A673 (cell line): ENCODE measurements around the gene KIF26A. TPM values are rescaled to one million over a fixed set of nuclear protein-coding genes. Genes with fewer than 3 reads are reported as not detected.

ENCODE experiments used
- BruUV-seq: library from RNA; stranded (reverse); fragments of 400-500 nt; replicated peaks from 2 replicates; lab custom pipeline; 2021; lab: Mats Ljungman, UMichigan
- CTCF ChIA-PET: fragments of 300-600 bp; sonication (Branson Sonifier 250); formaldehyde crosslinking; loops from one replicate; lab custom pipeline; 2022; ENCODE audit warnings: antibody characterized with exemption; lab: Charles Lee
- POLR2A ChIA-PET: fragments of 300-600 bp; sonication (Branson Sonifier 250); formaldehyde crosslinking; loops from one replicate; lab custom pipeline; 2022; ENCODE audit warnings: antibody characterized with exemption; ENCODE audit not compliant: low non-redundant PET; lab: Charles Lee
- DNase-seq: peaks from one replicate; pipeline ENCODE4 v3.0.0-alpha.2; 2015; ENCODE audit warnings: low spot score
- H3K27ac ChIP-seq: fragments of 200-600 bp; sonication (generic); 2 replicates; pipeline ENCODE4 v1.5.1; 2016; ENCODE audit warnings: mixed run types, low read depth, mild to moderate bottlenecking, mixed read lengths, antibody characterized with exemption, low read length; ENCODE audit not compliant: poor library complexity, severe bottlenecking
- H3K27me3 ChIP-seq: fragments of 200-600 bp; sonication (generic); replicated peaks from 2 replicates; pipeline ENCODE4 v1.6.1; 2017; ENCODE audit warnings: mixed run types, low read depth, mild to moderate bottlenecking, mixed read lengths, antibody characterized with exemption, low read length; ENCODE audit not compliant: insufficient read depth, poor library complexity
- H3K36me3 ChIP-seq: fragments of 200-600 bp; sonication (generic); 2 replicates; pipeline ENCODE4 v1.6.1; 2016; ENCODE audit warnings: mixed run types, mild to moderate bottlenecking, mixed read lengths, antibody characterized with exemption, low read length; ENCODE audit not compliant: insufficient read depth, poor library complexity, severe bottlenecking
- H3K4me1 ChIP-seq: fragments of 200-600 bp; sonication (generic); 2 replicates; pipeline ENCODE4 v1.6.1; 2017; ENCODE audit warnings: mixed run types, mild to moderate bottlenecking, mixed read lengths, antibody characterized with exemption, low read length; ENCODE audit not compliant: insufficient read depth, poor library complexity, severe bottlenecking
- H3K4me3 ChIP-seq: fragments of 200-600 bp; sonication (generic); 2 replicates; pipeline ENCODE4 v1.5.1; 2016; ENCODE audit warnings: low read depth, mixed run types, mild to moderate bottlenecking, mixed read lengths, low read length; ENCODE audit not compliant: poor library complexity, severe bottlenecking
- H3K9me3 ChIP-seq: fragments of 200-600 bp; sonication (generic); 2 replicates; pipeline ENCODE4 v1.6.1; 2016; ENCODE audit warnings: mixed run types, low read depth, mild to moderate bottlenecking, mixed read lengths, antibody characterized with exemption, low read length; ENCODE audit not compliant: poor library complexity, severe bottlenecking
- CTCF ChIP-seq: fragments of 300-800, 200-600 bp; sonication (generic); conservative IDR thresholded peaks from 2 replicates; pipeline ENCODE4 v1.5.1; 2017; ENCODE audit warnings: low read depth, mild to moderate bottlenecking, antibody characterized with exemption, low read length, moderate library complexity, mixed read lengths
- EZH2 ChIP-seq: fragments of 200-600 bp; sonication (generic); IDR thresholded peaks from 2 replicates; pipeline ENCODE4 v1.6.1; 2017; ENCODE audit warnings: borderline replicate concordance, low read depth, mild to moderate bottlenecking, mixed read lengths, antibody characterized with exemption, low read length; ENCODE audit not compliant: poor library complexity, severe bottlenecking
- intact Hi-C: fragments of 100-400 bp; cut with micrococcal nuclease; formaldehyde crosslinking; loops from one replicate; pipeline ENCODE4 v1.10.0; 2022; ENCODE audit not compliant: unreplicated experiment
- total RNA-seq: library from RNA; stranded (reverse); gene quantifications from 2 replicates; pipeline ENCODE4 v1.2.3, GENCODE V29; 2021

Gene KIF26A
- total RNA-seq, 1 experiment from 2014 or later, result 11.5 TPM

DNA sequence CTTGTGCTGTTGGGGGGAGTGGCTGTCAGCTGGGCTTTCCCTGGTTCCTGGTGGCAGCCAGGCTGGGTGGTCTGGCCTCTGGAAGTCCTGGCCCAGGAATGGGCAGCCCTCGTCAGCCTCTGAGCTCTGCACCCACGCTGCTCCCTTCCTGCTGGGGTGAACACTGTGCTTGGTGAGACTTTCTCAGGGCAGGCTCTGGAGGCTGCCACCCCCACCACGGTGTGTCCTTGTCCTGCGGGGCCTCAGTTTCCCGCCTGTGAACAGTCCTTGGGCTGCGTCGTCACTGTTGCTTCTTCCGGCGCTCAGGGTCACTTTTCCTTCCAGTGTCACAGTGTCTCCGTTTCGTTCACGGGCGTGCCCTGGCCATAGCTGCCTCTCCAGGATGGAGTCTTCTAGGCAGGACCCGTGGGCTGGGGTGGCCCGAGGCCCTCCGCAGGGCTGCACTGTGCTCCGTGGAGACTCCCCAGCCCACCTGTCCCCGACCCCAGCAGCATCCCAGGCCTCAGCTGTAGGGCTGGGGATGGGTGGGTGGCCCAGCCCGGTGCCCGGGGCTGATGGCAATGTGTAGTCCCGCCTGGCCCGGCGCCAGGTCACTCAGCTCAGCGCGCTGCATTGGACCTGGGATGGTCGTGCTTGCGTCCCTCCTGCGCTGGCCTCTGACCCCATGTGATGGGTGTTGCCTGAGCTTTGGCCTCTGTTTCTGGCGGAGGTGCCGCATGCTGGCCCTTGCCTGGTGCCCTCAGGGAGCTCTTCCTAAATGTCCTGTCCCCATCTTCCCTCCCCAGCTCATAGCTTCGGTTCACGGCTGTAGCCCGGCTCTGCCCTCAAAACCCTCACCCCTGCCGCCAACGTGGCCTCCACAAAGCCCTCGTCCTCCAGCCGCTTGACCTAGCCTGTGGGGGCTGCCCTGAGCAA is 6.8 kb downstream of the KIF26A start:
- CTCF ChIA-PET, result no interaction called here
- no peak for DNase-seq
- POLR2A ChIA-PET, result no interaction called here
- Histone ChIP-seq H3K9me3 (no peaks in the 10 kb centered on the region), H3K36me3 (no peaks in the 10 kb centered on the region), H3K4me3 (no peak overlapping the region), H3K27me3 (no peaks in the 10 kb centered on the region), H3K27ac (no peak overlapping the region), H3K4me1 (peaks cover 18% of the 10 kb centered on the region)
- intact Hi-C loops, result no loop called here
- no TSS peak for BruUV-seq
- TF ChIP-seq EZH2, result no peak
- TF ChIP-seq CTCF, result no peak

GRCh38 chr14:104145826-104146601 is 7.6 kb downstream of the KIF26A start:
- TF ChIP-seq EZH2 (no peak), CTCF (no peak)
- H3K4me1 ChIP-seq, result peaks cover 22% of the 10 kb centered on the region
- H3K27ac ChIP-seq, result no peak overlapping the region
- POLR2A ChIA-PET, result no interaction called here
- H3K4me3 ChIP-seq, result no peak overlapping the region
- H3K36me3 ChIP-seq, result no peaks in the 10 kb centered on the region
- CTCF ChIA-PET, result no interaction called here
- H3K27me3 ChIP-seq, result no peaks in the 10 kb centered on the region
- no peaks in the 10 kb centered on the region for H3K9me3 ChIP-seq
- no TSS peak for BruUV-seq
- DNase-seq, result no peak
- intact Hi-C loops, result no loop called here

DNA sequence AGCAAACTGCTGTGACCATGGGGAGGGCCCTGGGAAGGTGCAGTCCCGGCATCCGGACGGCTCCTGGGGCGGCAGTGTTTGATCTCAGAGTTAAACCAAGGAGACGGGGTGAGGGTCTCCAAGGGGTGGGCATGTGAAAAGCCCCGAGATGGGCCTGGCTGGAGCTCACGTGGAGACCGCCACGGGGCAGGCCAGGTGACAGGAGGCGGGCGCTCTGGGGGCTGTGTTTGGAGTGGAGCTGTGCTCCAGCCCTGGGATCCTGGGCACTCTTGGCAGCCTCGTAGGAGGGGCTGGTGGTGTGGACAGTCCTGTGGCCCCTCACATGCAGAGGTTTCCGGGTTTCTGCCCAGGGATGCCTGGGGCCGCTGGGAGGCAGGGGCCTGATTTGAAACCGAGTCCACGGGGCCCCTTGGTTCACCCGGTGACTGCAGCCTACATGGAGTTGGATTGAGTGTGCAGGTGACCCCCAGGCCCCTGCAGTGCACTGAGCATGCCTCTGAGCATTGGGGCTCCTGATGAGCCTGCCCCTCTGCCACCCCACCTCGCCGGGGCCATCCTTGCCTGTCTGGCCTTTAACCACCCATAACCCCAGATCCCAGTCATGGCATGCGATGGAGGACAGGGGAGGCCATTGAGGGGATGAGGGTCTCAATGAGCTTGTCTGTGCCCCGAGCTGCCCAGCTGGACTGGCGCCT is 8.4 kb downstream of the KIF26A start:
- Histone ChIP-seq H3K4me3 (no peak overlapping the region), H3K36me3 (no peaks in the 10 kb centered on the region), H3K4me1 (peaks cover 23% of the 10 kb centered on the region), H3K27me3 (no peaks in the 10 kb centered on the region), H3K9me3 (no peaks in the 10 kb centered on the region), H3K27ac (no peak overlapping the region)
- intact Hi-C loops, result no loop called here
- TF ChIP-seq EZH2, result no peak
- TF ChIP-seq CTCF, result no peak
- no TSS peak for BruUV-seq
- ChIA-PET POLR2A (no interaction called here), CTCF (no interaction called here)
- no peak for DNase-seq
